Mesendoderm (in vitro differentiated cells): ENCODE data around the gene MAPKAPK3.

Experiments used
- DNase-seq: peaks from one replicate; pipeline ENCODE4 v3.0.0; 2013
- H2AK5ac ChIP-seq: 2 replicates; pipeline ENCODE4 v1.6.1; 2013; ENCODE audit warnings: low read length, inconsistent platforms
- H2BK120ac ChIP-seq: 2 replicates; pipeline ENCODE4 v1.6.1; 2013; ENCODE audit warnings: low read depth, mild to moderate bottlenecking, low read length, moderate library complexity, mixed read lengths
- H2BK15ac ChIP-seq: replicated peaks from 2 replicates; pipeline ENCODE4 v1.6.1; 2013; ENCODE audit warnings: low read depth, mild to moderate bottlenecking, moderate library complexity
- H2BK5ac ChIP-seq: 2 replicates; pipeline ENCODE4 v1.6.1; 2013; ENCODE audit warnings: low read length, inconsistent platforms
- H3K18ac ChIP-seq: 2 replicates; pipeline ENCODE4 v1.6.1; 2013; ENCODE audit warnings: mild to moderate bottlenecking, low read length, mixed read lengths
- H3K23ac ChIP-seq: one replicate; pipeline ENCODE4 v1.6.1; 2013; ENCODE audit warnings: low read length
- H3K27ac ChIP-seq: 2 replicates; pipeline ENCODE4 v1.5.1; 2013; ENCODE audit warnings: low read depth, mild to moderate bottlenecking, inconsistent platforms, low read length, moderate library complexity
- H3K27me3 ChIP-seq: 2 replicates; pipeline ENCODE4 v1.6.1; 2013; ENCODE audit warnings: low read length, control low read depth, mild to moderate bottlenecking, inconsistent platforms; ENCODE audit not compliant: insufficient read depth, poor library complexity
- H3K36me3 ChIP-seq: 2 replicates; pipeline ENCODE4 v1.6.1; 2013; ENCODE audit warnings: low read length, inconsistent platforms; ENCODE audit not compliant: control insufficient read depth, insufficient read depth
- H3K4ac ChIP-seq: one replicate; pipeline ENCODE4 v1.6.1; 2013; ENCODE audit warnings: low read depth, mild to moderate bottlenecking, low read length, moderate library complexity
- H3K4me1 ChIP-seq: 2 replicates; pipeline ENCODE4 v1.6.1; 2013; ENCODE audit warnings: low read depth, low read length, inconsistent platforms; ENCODE audit not compliant: control insufficient read depth
- H3K4me2 ChIP-seq: 2 replicates; pipeline ENCODE4 v1.6.1; 2013; ENCODE audit warnings: low read length
- H3K4me3 ChIP-seq: 2 replicates; pipeline ENCODE4 v1.5.1; 2013; ENCODE audit warnings: mild to moderate bottlenecking, low read length
- H3K56ac ChIP-seq: one replicate; pipeline ENCODE4 v1.6.1; 2013; ENCODE audit warnings: low read length
- H3K79me1 ChIP-seq: 2 replicates; pipeline ENCODE4 v1.6.1; 2013; ENCODE audit warnings: low read length, inconsistent platforms
- H3K79me2 ChIP-seq: 2 replicates; pipeline ENCODE4 v1.6.1; 2013; ENCODE audit warnings: mild to moderate bottlenecking, low read length; ENCODE audit not compliant: control insufficient read depth, insufficient read depth
- H3K9ac ChIP-seq: 2 replicates; pipeline ENCODE4 v1.6.1; 2013; ENCODE audit warnings: low read length, inconsistent platforms
- H4K5ac ChIP-seq: one replicate; pipeline ENCODE4 v1.6.1; 2013; ENCODE audit warnings: low read length
- H4K8ac ChIP-seq: one replicate; pipeline ENCODE4 v1.6.1; 2013; ENCODE audit warnings: low read depth, mild to moderate bottlenecking, control low read depth, low read length, moderate library complexity
- WGBS: extraction: QIAGEN DNeasy Blood & Tissue Kit; methylation state at CpG from one replicate; pipeline ENCODE4 v1.1.7; 2013; ENCODE audit warnings: low lambda C conversion rate, missing lambda C conversion rate; ENCODE audit not compliant: insufficient coverage; ENCODE audit errors: extremely low coverage; 5-methylcytosine and 5-hydroxymethylcytosine counted together

Gene MAPKAPK3

GRCh38 chr3:50604628-50605588 is 12.0 kb upstream of the MAPKAPK3 start:
- H4K5ac ChIP-seq: no peak overlapping the region
- H4K8ac ChIP-seq: no peak overlapping the region
- H3K27ac ChIP-seq: no peak overlapping the region
- no peaks in the 10 kb centered on the region for H3K36me3 ChIP-seq
- no CpG with 5 or more reads among the region's 14 CpGs for WGBS
- H2BK120ac ChIP-seq: no peak overlapping the region
- no peak overlapping the region for H3K56ac ChIP-seq
- no peak overlapping the region for H3K18ac ChIP-seq
- no peak overlapping the region for H3K9ac ChIP-seq
- no peak overlapping the region for H3K4ac ChIP-seq
- H2AK5ac ChIP-seq: no peak overlapping the region
- H2BK15ac ChIP-seq: no peak overlapping the region
- no peak for DNase-seq
- H3K4me3 ChIP-seq: no peak overlapping the region
- no peak overlapping the region for H2BK5ac ChIP-seq
- no peak overlapping the region for H3K23ac ChIP-seq
- H3K79me2 ChIP-seq: no peaks in the 10 kb centered on the region
- no peaks in the 10 kb centered on the region for H3K79me1 ChIP-seq
- no peaks in the 10 kb centered on the region for H3K4me1 ChIP-seq
- no peaks in the 10 kb centered on the region for H3K27me3 ChIP-seq
- no peak overlapping the region for H3K4me2 ChIP-seq

- Histone ChIP-seq H2AK5ac (no peak overlapping the region), H3K23ac (no peak overlapping the region), H4K8ac (no peak overlapping the region), H3K18ac (no peak overlapping the region), H3K56ac (no peak overlapping the region), H3K4me2 (no peak overlapping the region), H2BK15ac (no peak overlapping the region), H3K9ac (no peak overlapping the region), H3K4me1 (no peaks in the 10 kb centered on the region), H3K36me3 (no peaks in the 10 kb centered on the region), H4K5ac (no peak overlapping the region), H3K27me3 (no peaks in the 10 kb centered on the region), H3K27ac (no peak overlapping the region), H3K4me3 (no peak overlapping the region), H3K79me1 (no peaks in the 10 kb centered on the region), H2BK5ac (no peak overlapping the region), H3K4ac (no peak overlapping the region), H2BK120ac (no peak overlapping the region), H3K79me2 (no peaks in the 10 kb centered on the region)
- WGBS: no CpG with 5 or more reads among the region's 5 CpGs
- no peak for DNase-seq
Observed at GRCh38 chr3:50605901-50606326, 11.0 kb upstream of the MAPKAPK3 start.

GRCh38 chr3:50606596-50606995 is 10.4 kb upstream of the MAPKAPK3 start:
- no peaks in the 10 kb centered on the region for H3K4me1 ChIP-seq
- H3K56ac ChIP-seq: no peak overlapping the region
- H4K5ac ChIP-seq: no peak overlapping the region
- H3K4me3 ChIP-seq: no peak overlapping the region
- DNase-seq: no peak
- H3K79me2 ChIP-seq: no peaks in the 10 kb centered on the region
- H3K27me3 ChIP-seq: no peaks in the 10 kb centered on the region
- no peaks in the 10 kb centered on the region for H3K79me1 ChIP-seq
- no peak overlapping the region for H3K27ac ChIP-seq
- no peak overlapping the region for H2BK120ac ChIP-seq
- H2AK5ac ChIP-seq: no peak overlapping the region
- WGBS: no CpG with 5 or more reads among the region's 6 CpGs
- no peak overlapping the region for H3K18ac ChIP-seq
- H3K4ac ChIP-seq: no peak overlapping the region
- no peak overlapping the region for H2BK15ac ChIP-seq
- H3K36me3 ChIP-seq: no peaks in the 10 kb centered on the region
- no peak overlapping the region for H4K8ac ChIP-seq
- H2BK5ac ChIP-seq: no peak overlapping the region
- no peak overlapping the region for H3K23ac ChIP-seq
- no peak overlapping the region for H3K4me2 ChIP-seq
- no peak overlapping the region for H3K9ac ChIP-seq

- H3K36me3 ChIP-seq: no peaks in the 10 kb centered on the region
- no peaks in the 10 kb centered on the region for H3K79me1 ChIP-seq
- H3K79me2 ChIP-seq: no peaks in the 10 kb centered on the region
- no peak overlapping the region for H3K56ac ChIP-seq
- H2BK15ac ChIP-seq: no peak overlapping the region
- no peak overlapping the region for H2BK120ac ChIP-seq
- H4K5ac ChIP-seq: no peak overlapping the region
- H3K9ac ChIP-seq: no peak overlapping the region
- H3K23ac ChIP-seq: no peak overlapping the region
- H2AK5ac ChIP-seq: no peak overlapping the region
- no peak overlapping the region for H2BK5ac ChIP-seq
- no peak overlapping the region for H4K8ac ChIP-seq
- H3K4ac ChIP-seq: no peak overlapping the region
- no peak for DNase-seq
- no peaks in the 10 kb centered on the region for H3K4me1 ChIP-seq
- H3K18ac ChIP-seq: no peak overlapping the region
- WGBS: no CpG with 5 or more reads among the region's 29 CpGs
- no peaks in the 10 kb centered on the region for H3K27me3 ChIP-seq
- no peak overlapping the region for H3K4me2 ChIP-seq
- H3K27ac ChIP-seq: no peak overlapping the region
- H3K4me3 ChIP-seq: no peak overlapping the region
Observed at GRCh38 chr3:50607271-50608091, 9.5 kb upstream of the MAPKAPK3 start.

GRCh38 chr3:50608278-50608677 is 8.7 kb upstream of the MAPKAPK3 start:
- H3K18ac ChIP-seq: no peak overlapping the region

More at GRCh38 chr3:50608278-50608677, 8.7 kb upstream of the MAPKAPK3 start:
- no peak overlapping the region for H3K9ac ChIP-seq
- no peak overlapping the region for H2BK15ac ChIP-seq
- DNase-seq: no peak
- no peak overlapping the region for H3K56ac ChIP-seq
- H2AK5ac ChIP-seq: no peak overlapping the region
- H4K5ac ChIP-seq: no peak overlapping the region
- H3K4me2 ChIP-seq: no peak overlapping the region
- no peaks in the 10 kb centered on the region for H3K79me2 ChIP-seq
- no peak overlapping the region for H3K23ac ChIP-seq
- no peak overlapping the region for H2BK120ac ChIP-seq
- no peak overlapping the region for H4K8ac ChIP-seq
- H2BK5ac ChIP-seq: no peak overlapping the region
- no CpG with 5 or more reads among the region's 7 CpGs for whole genome bisulfite sequencing
- H3K36me3 ChIP-seq: no peaks in the 10 kb centered on the region
- H3K27ac ChIP-seq: no peak overlapping the region
- no peaks in the 10 kb centered on the region for H3K27me3 ChIP-seq
- no peak overlapping the region for H3K4me3 ChIP-seq
- H3K4ac ChIP-seq: no peak overlapping the region
- no peaks in the 10 kb centered on the region for H3K79me1 ChIP-seq
- peaks cover 3% of the 10 kb centered on the region for H3K4me1 ChIP-seq
